ENCODE measurements around the gene SEC14L1.

DNA sequence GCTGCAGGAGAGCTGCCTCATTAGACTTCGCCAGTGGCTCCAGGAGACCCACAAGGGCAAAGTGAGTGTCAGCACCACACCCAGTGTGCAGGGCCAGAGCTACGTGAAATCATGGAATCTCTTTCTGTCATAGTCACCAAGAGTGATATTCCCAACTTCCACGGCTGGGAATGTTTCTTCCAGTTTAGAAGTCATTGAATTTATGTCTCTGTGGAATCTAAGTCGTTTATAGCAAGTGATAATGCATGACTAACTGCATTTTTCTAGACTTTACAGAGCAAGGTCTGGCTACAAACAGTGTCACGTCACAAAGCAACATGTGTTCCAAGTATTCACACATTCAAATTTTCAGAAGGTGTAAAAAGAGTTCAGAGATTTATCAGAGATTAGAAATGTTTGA is 55.5 kb downstream of the SEC14L1 start:
- TF ChIP-seq ZNF768 (tag by site-specific recombination; IDR thresholded peaks at IDR 0.05) (no peak), ZNF530 (tag by site-specific recombination; IDR thresholded peaks at IDR 0.05; ENCODE audit: low read depth) (no peak), SETDB1 (IDR thresholded peaks at IDR 0.05; ENCODE audit: insufficient read length, low read length) (no peak), ZNF629 (tag by site-specific recombination; IDR thresholded peaks at IDR 0.05) (no peak), ZNF785 (tag by site-specific recombination; IDR thresholded peaks at IDR 0.05) (no peak), ZNF394 (tag by site-specific recombination; IDR thresholded peaks at IDR 0.05; ENCODE audit: borderline replicate concordance) (no peak), MEIS1 (CRISPR knock-in tag; IDR thresholded peaks at IDR 0.05; ENCODE audit: borderline replicate concordance) (no peak), ELK4 (IDR thresholded peaks at IDR 0.05; ENCODE audit: borderline replicate concordance, low read depth, low read length) (no peak), ZBTB1 (tag by site-specific recombination; IDR thresholded peaks at IDR 0.05) (no peak), ZNF292 (tag by site-specific recombination; IDR thresholded peaks at IDR 0.05; ENCODE audit: borderline replicate concordance, low read depth) (no peak)
- TF ChIP-seq, protein P1, sequence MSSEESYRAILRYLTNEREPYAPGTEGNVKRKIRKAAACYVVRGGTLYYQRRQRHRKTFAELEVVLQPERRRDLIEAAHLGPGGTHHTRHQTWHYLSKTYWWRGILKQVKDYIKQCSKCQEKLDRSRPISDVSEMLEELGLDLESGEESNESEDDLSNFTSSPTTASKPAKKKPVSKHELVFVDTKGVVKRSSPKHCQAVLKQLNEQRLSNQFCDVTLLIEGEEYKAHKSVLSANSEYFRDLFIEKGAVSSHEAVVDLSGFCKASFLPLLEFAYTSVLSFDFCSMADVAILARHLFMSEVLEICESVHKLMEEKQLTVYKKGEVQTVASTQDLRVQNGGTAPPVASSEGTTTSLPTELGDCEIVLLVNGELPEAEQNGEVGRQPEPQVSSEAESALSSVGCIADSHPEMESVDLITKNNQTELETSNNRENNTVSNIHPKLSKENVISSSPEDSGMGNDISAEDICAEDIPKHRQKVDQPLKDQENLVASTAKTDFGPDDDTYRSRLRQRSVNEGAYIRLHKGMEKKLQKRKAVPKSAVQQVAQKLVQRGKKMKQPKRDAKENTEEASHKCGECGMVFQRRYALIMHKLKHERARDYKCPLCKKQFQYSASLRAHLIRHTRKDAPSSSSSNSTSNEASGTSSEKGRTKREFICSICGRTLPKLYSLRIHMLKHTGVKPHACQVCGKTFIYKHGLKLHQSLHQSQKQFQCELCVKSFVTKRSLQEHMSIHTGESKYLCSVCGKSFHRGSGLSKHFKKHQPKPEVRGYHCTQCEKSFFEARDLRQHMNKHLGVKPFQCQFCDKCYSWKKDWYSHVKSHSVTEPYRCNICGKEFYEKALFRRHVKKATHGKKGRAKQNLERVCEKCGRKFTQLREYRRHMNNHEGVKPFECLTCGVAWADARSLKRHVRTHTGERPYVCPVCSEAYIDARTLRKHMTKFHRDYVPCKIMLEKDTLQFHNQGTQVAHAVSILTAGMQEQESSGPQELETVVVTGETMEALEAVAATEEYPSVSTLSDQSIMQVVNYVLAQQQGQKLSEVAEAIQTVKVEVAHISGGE (tag by site-specific recombination; conservative IDR thresholded peaks at IDR 0.05; ENCODE audit: low read depth), result no peak
